AG09319 (cell line): ENCODE data around the gene SUPT3H.

Experiments
- DNase-seq: peaks from one replicate; pipeline ENCODE4 v3.0.0-alpha.2; 2010; ENCODE audit warnings: low read depth; ENCODE audit errors: extremely low read depth
- CTCF ChIP-seq: IDR thresholded peaks from 2 replicates; pipeline ENCODE4 v1.5.1; 2011; ENCODE audit warnings: low read depth, mild to moderate bottlenecking, inconsistent platforms, low read length, moderate library complexity

The SUPT3H gene

GRCh38 chr6:45094831-45095230 is 282.9 kb downstream of the SUPT3H start:
- TF ChIP-seq CTCF = no peak
- no peak for DNase-seq

GRCh38 chr6:45092135-45092534 is 285.6 kb downstream of the SUPT3H start:
- no peak for DNase-seq
- TF ChIP-seq CTCF = no peak

GRCh38 chr6:45086360-45087084 is 291.2 kb downstream of the SUPT3H start:
- no peak for DNase-seq
- TF ChIP-seq CTCF = no peak

- TF ChIP-seq CTCF = no peak
- no peak for DNase-seq
Observed at GRCh38 chr6:45084257-45084656, 293.5 kb downstream of the SUPT3H start.

- no peak for DNase-seq
- no peak for TF ChIP-seq CTCF
Observed at GRCh38 chr6:45082091-45082490, 295.6 kb downstream of the SUPT3H start.

GRCh38 chr6:45081634-45082033 is 296.1 kb downstream of the SUPT3H start:
- no peak for DNase-seq
- TF ChIP-seq CTCF = no peak

- no peak for TF ChIP-seq CTCF
- no peak for DNase-seq
Observed at GRCh38 chr6:45078432-45078831, 299.3 kb downstream of the SUPT3H start.
